Thyroid gland (tissue), 4 donors: ENCODE results near the gene ADCY10. TPM values are rescaled to one million over a fixed set of nuclear protein-coding genes. Genes with fewer than 3 reads are reported as not detected.
"Not testable (repeated sequence)": the region's sequence is repeated elsewhere in the genome, so short reads cannot be mapped to it uniquely, and the experiment has no call there.

Source experiments
- DNase-seq, 2 donors: peaks; one replicate each; pipeline ENCODE4 v3.0.0-alpha.2; 2019
- H3K27ac ChIP-seq, 3 donors: fragments of 200-600 bp; sonication (generic); 1 replicate in 2 of 3; 2 replicates in 1 of 3; pipeline ENCODE4 v1.5.1; 2016 to 2019; ENCODE audit warnings: mild to moderate bottlenecking in 1 of 3, moderate library complexity in 1 of 3
- H3K27me3 ChIP-seq: fragments of 200-600 bp; sonication (generic); one replicate; pipeline ENCODE4 v1.5.1; 2019
- H3K36me3 ChIP-seq, 2 donors: fragments of 200-600 bp; sonication (generic); one replicate each; pipeline ENCODE4 v1.5.1; 2016 to 2019
- H3K4me1 ChIP-seq, 2 donors: fragments of 200-600 bp; sonication (generic); one replicate each; pipeline ENCODE4 v1.5.1; 2017 to 2019
- H3K4me3 ChIP-seq, 3 donors: fragments of 200-600 bp; sonication (generic); replicated peaks in 1 of 3; 1 replicate in 2 of 3; 2 replicates in 1 of 3; pipeline ENCODE4 v1.5.1; 2016; ENCODE audit warnings: mild to moderate bottlenecking in 1 of 3
- H3K9me3 ChIP-seq: fragments of 200-600 bp; sonication (generic); one replicate; pipeline ENCODE4 v1.5.1; 2017
- CTCF ChIP-seq, 6 experiments: fragments of 200-600 bp in 3 of 6; fragments of 450-650 bp in 3 of 6; sonication (generic) in 3 of 6; IDR thresholded peaks; one replicate each; pipeline ENCODE4 v1.5.1; 2016 to 2019; ENCODE audit warnings: antibody characterized with exemption in 6 of 6, mild to moderate bottlenecking in 2 of 6, inconsistent platforms in 1 of 6, moderate library complexity in 1 of 6
- POLR2A ChIP-seq, 2 donors: fragments of 450-650 bp; IDR thresholded peaks; one replicate each; pipeline ENCODE4 v1.6.1; 2017; ENCODE audit warnings: antibody characterized with exemption in 2 of 2, mild to moderate bottlenecking in 2 of 2, moderate library complexity in 1 of 2
- WGBS, 2 donors: methylation state at CpG; one replicate each; pipeline ENCODE4 v1.1.5; 2017; 5-methylcytosine and 5-hydroxymethylcytosine counted together
- intact Hi-C: fragments of 100-400 bp; cut with DNase I; formaldehyde crosslinking; loops from one replicate; pipeline ENCODE4 v1.15.1; 2023
- total RNA-seq, 4 donors: library from RNA; depleted of rRNA; stranded (reverse); fragments of >200 nt; gene quantifications; one replicate each; pipeline ENCODE4 v1.2.3, GENCODE V29; 2016

The ADCY10 gene
- total RNA-seq, 4 donors from 2014 or later = 0.15 to 0.45 (median 0.40) TPM; not detected in 1

GRCh38 chr1:167933788-167934187 lies 19.9 kb upstream of the ADCY10 start:
- intact Hi-C loops = no loop called here
- H3K4me3 ChIP-seq = no peak overlapping the region
- no peaks in the 10 kb centered on the region for H3K27me3 ChIP-seq
- H3K36me3 ChIP-seq = no peaks in the 10 kb centered on the region
- WGBS, 2 donors = 59 to 71% methylated on average over 4 of the region's 4 CpGs
- TF ChIP-seq POLR2A (IDR thresholded peaks at IDR 0.05) (no peak), CTCF (IDR thresholded peaks at IDR 0.05) (no peak)
- DNase-seq = no peak
- peaks cover 24 to 26% of the 10 kb centered on the region in 2 donors for H3K4me1 ChIP-seq
- peak overlapping the region in 2 of 3 donors; percentile 96 to 99 for H3K27ac ChIP-seq
- H3K9me3 ChIP-seq = no peaks in the 10 kb centered on the region

GRCh38 chr1:167929725-167930124 lies 15.8 kb upstream of the ADCY10 start:
- no peak for TF ChIP-seq CTCF (IDR thresholded peaks at IDR 0.05)
- no peak for TF ChIP-seq POLR2A (IDR thresholded peaks at IDR 0.05)
- Histone ChIP-seq H3K4me3 (no peak overlapping the region), H3K27me3 (no peaks in the 10 kb centered on the region), H3K9me3 (no peaks in the 10 kb centered on the region), H3K27ac (no peak overlapping the region), H3K4me1 (peaks cover 17 to 27% of the 10 kb centered on the region in 2 donors), H3K36me3 (no peaks in the 10 kb centered on the region)
- 89 to 95% methylated on average over 1 of the region's 1 CpG for WGBS, 2 donors
- intact Hi-C loops = no loop called here
- no peak for DNase-seq

- WGBS, 2 donors = 94 to 98% methylated on average over 9 of the region's 9 CpGs
- H3K27me3 ChIP-seq, H3K27ac ChIP-seq, H3K4me3 ChIP-seq, intact Hi-C loops, DNase-seq, H3K36me3 ChIP-seq, H3K9me3 ChIP-seq: not testable (repeated sequence)
- peaks cover 9 to 20% of the 10 kb centered on the region in 2 donors for H3K4me1 ChIP-seq
These were observed 15.0 kb upstream of the ADCY10 start for GRCh38 chr1:167928919-167929318.

- H3K9me3 ChIP-seq = no peaks in the 10 kb centered on the region
- intact Hi-C loops = no loop called here
- no peak overlapping the region for H3K27ac ChIP-seq
- peaks cover 7 to 16% of the 10 kb centered on the region in 2 donors for H3K4me1 ChIP-seq
- no peaks in the 10 kb centered on the region for H3K27me3 ChIP-seq
- no peak for DNase-seq
- 97 to 98% methylated on average over 2 of the region's 2 CpGs for WGBS, 2 donors
- no peak overlapping the region for H3K4me3 ChIP-seq
- no peaks in the 10 kb centered on the region for H3K36me3 ChIP-seq
- no peak for TF ChIP-seq CTCF (IDR thresholded peaks at IDR 0.05)
- TF ChIP-seq POLR2A (IDR thresholded peaks at IDR 0.05) = no peak
These were observed 14.5 kb upstream of the ADCY10 start for GRCh38 chr1:167928457-167928852.

GRCh38 chr1:167927046-167927754 lies 13.3 kb upstream of the ADCY10 start:
- 55 to 69% methylated on average over 4 of the region's 4 CpGs for WGBS, 2 donors
- Histone ChIP-seq H3K4me1 (peaks cover 7 to 9% of the 10 kb centered on the region in 2 donors), H3K36me3 (no peaks in the 10 kb centered on the region), H3K4me3 (no peak overlapping the region), H3K27ac (no peak overlapping the region), H3K27me3 (no peaks in the 10 kb centered on the region), H3K9me3 (no peaks in the 10 kb centered on the region)
- no peak for DNase-seq
- intact Hi-C loops = no loop called here
- TF ChIP-seq CTCF (IDR thresholded peaks at IDR 0.05) (no peak), POLR2A (IDR thresholded peaks at IDR 0.05) (no peak)
